K562 (cell line): Measurements from ENCODE around the gene PSMA2. TPM values are rescaled to one million over a fixed set of nuclear protein-coding genes. Genes with fewer than 3 reads are reported as not detected.

ENCODE experiments used
- BRF2 ChIP-seq: IDR thresholded peaks from 3 replicates; pipeline ENCODE4 v1.6.1; 2011; ENCODE audit warnings: borderline replicate concordance, mild to moderate bottlenecking; ENCODE audit not compliant: insufficient read length, insufficient read depth
- CBX3 ChIP-seq, 2 experiments: IDR thresholded peaks; 1 replicate in 1 of 2; 2 replicates in 1 of 2; pipeline ENCODE4 v1.6.1; 2012; ENCODE audit warnings: inconsistent platforms in 2 of 2, low read length in 2 of 2, borderline replicate concordance in 1 of 2, control low read depth in 1 of 2
- KLF16 ChIP-seq: IDR thresholded peaks from 2 replicates; pipeline ENCODE4 v1.6.1; 2016; ENCODE audit warnings: antibody characterized with exemption
- MAFF ChIP-seq: IDR thresholded peaks from 2 replicates; pipeline ENCODE4 v1.6.1; 2012; ENCODE audit warnings: low read length, improper control_type of control experiment
- MBD2 ChIP-seq: sonication (generic); IDR thresholded peaks from 2 replicates; pipeline ENCODE4 v1.6.1; 2016; ENCODE audit warnings: low read depth, borderline replicate concordance
- NFXL1 ChIP-seq: fragments of 450-650 bp; formaldehyde crosslinking; IDR thresholded peaks from 2 replicates; pipeline ENCODE4 v1.4.0; 2021; ENCODE audit warnings: mild to moderate bottlenecking
- NR2C2 ChIP-seq, 2 experiments: fragments of 200-800 bp in 1 of 2; sonication (Bioruptor generic) in 1 of 2; sonication (generic) in 1 of 2; formaldehyde crosslinking in 1 of 2; IDR thresholded peaks; 2 replicates each; pipeline versions ENCODE4 v1.6.1 to v1.8.0; 2016 to 2022; ENCODE audit warnings: mild to moderate bottlenecking in 1 of 2, missing compliant biosample characterization in 1 of 2, missing genetic modification characterization in 1 of 2, missing genetic modification reagents in 1 of 2
- SAP30 ChIP-seq: fragments of 200-600 bp; sonication (generic); IDR thresholded peaks from 2 replicates; pipeline ENCODE4 v1.6.1; 2012; ENCODE audit warnings: borderline replicate concordance, low read depth, mild to moderate bottlenecking, moderate library complexity, low read length, control low read depth, inconsistent platforms; ENCODE audit not compliant: insufficient read depth, poor library complexity, severe bottlenecking
- SNRNP70 ChIP-seq: fragments of 200-400 bp; formaldehyde crosslinking; optimal IDR thresholded peaks from 2 replicates; pipeline ENCODE3; 2017; ENCODE audit warnings: low read depth, low read length
- TCF15 ChIP-seq: fragments of 250-450 bp; sonication (Bioruptor Pico); IDR thresholded peaks from 2 replicates; pipeline ENCODE4 v1.8.0; 2022; ENCODE audit warnings: moderate library complexity, mild to moderate bottlenecking, inconsistent platforms
- TRIM24 ChIP-seq, 2 experiments: fragments of 450-650 bp; IDR thresholded peaks; 2 replicates each; pipeline ENCODE4 v1.6.1; 2016
- TRIM28 ChIP-seq: fragments of 450-650 bp; IDR thresholded peaks from 2 replicates; pipeline ENCODE4 v1.6.1; 2017
- ZFP36 ChIP-seq: fragments of 150-350 bp; IDR thresholded peaks from 2 replicates; pipeline ENCODE4 v1.6.1; 2018; ENCODE audit warnings: low read length, low read depth; ENCODE audit not compliant: partially characterized antibody
- ZNF184 ChIP-seq: sonication (generic); formaldehyde crosslinking; IDR thresholded peaks from 2 replicates; pipeline ENCODE4 v1.5.0; 2020; ENCODE audit warnings: missing genetic modification reagents
- ZNF280A ChIP-seq: fragments of 450-650 bp; IDR thresholded peaks from 2 replicates; pipeline ENCODE4 v1.6.1; 2018; ENCODE audit warnings: mild to moderate bottlenecking, low read depth; ENCODE audit not compliant: partially characterized antibody
- ZNF76 ChIP-seq: fragments of 250-450 bp; sonication (Bioruptor Pico); IDR thresholded peaks from 2 replicates; pipeline ENCODE4 v1.4.0; 2020; ENCODE audit warnings: mild to moderate bottlenecking, moderate library complexity, borderline replicate concordance
- polyA plus RNA-seq, 8 experiments: library from polyadenylated mRNA; depleted of rRNA in 4 of 8; stranded (reverse) in 5 of 8; unstranded in 3 of 8; fragments of >200 nt; fragmentation: Nextera tagmentation in 2 of 8; fragmentation: Illumina TruSeq in 1 of 8; extraction: Ambion mirVana in 2 of 8; extraction: Trizol in 1 of 8; gene quantifications; 2 replicates each; pipeline versions ENCODE4 v1.2.1 to v1.2.3, GENCODE V29; 2011 to 2014; ENCODE audit warnings: inconsistent platforms in 1 of 8, missing spikeins in 1 of 8
- total RNA-seq, 7 experiments: library from RNA; depleted of rRNA in 6 of 7; stranded (reverse); fragments of >200 nt in 6 of 7; fragmentation: Illumina TruSeq in 2 of 7; extraction: Trizol in 2 of 7; gene quantifications; 2 replicates each; pipeline versions ENCODE4 v1.2.1 to v1.2.3, GENCODE V29; 2011 to 2021; ENCODE audit warnings: low replicate concordance in 1 of 7
- TF ChIP-seq, protein P1 (sequence below): fragments of 200-400 bp; formaldehyde crosslinking; IDR thresholded peaks from 2 replicates; pipeline ENCODE4 v1.6.1; 2017; ENCODE audit warnings: mild to moderate bottlenecking, low read depth, low read length, moderate library complexity
- TF ChIP-seq, protein P2 (sequence below): fragments of 450-650 bp; IDR thresholded peaks from 2 replicates; pipeline ENCODE4 v1.6.1; 2016; ENCODE audit warnings: borderline replicate concordance
- TF ChIP-seq, protein P3 (sequence below): fragments of 250-450 bp; sonication (Bioruptor Pico); IDR thresholded peaks from 2 replicates; pipeline ENCODE4 v1.4.0; 2020; ENCODE audit warnings: mild to moderate bottlenecking

PSMA2 gene
- total and polyA plus RNA-seq, 9 of the 15 experiments (the other 6 are each of a cell fraction or from before 2014, with no cell fraction given) = 91.7 to 1,070 (median 213) TPM

- TF ChIP-seq, protein P1, sequence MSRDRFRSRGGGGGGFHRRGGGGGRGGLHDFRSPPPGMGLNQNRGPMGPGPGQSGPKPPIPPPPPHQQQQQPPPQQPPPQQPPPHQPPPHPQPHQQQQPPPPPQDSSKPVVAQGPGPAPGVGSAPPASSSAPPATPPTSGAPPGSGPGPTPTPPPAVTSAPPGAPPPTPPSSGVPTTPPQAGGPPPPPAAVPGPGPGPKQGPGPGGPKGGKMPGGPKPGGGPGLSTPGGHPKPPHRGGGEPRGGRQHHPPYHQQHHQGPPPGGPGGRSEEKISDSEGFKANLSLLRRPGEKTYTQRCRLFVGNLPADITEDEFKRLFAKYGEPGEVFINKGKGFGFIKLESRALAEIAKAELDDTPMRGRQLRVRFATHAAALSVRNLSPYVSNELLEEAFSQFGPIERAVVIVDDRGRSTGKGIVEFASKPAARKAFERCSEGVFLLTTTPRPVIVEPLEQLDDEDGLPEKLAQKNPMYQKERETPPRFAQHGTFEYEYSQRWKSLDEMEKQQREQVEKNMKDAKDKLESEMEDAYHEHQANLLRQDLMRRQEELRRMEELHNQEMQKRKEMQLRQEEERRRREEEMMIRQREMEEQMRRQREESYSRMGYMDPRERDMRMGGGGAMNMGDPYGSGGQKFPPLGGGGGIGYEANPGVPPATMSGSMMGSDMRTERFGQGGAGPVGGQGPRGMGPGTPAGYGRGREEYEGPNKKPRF = no peak
- TF ChIP-seq TRIM28 (peak; percentile 80), TCF15 (CRISPR knock-in tag) (no peak), CBX3 (IDR thresholded peaks at IDR 0.05; ENCODE audit: borderline replicate concordance in 1 of 2, low read length in 2 of 2) (peak in 1 of 2 experiments; percentile 63; a peak in 1 of 3 replicates), SAP30 (no peak), NR2C2 (CRISPR knock-in tag; IDR thresholded peaks at IDR 0.05) (no peak), NR2C2 (tag; IDR thresholded peaks at IDR 0.05) (no peak), ZNF76 (no peak), ZNF280A (peak; percentile 66), ZFP36 (peak; percentile 45), MAFF (no peak), KLF16 (no peak), TRIM24 (IDR thresholded peaks at IDR 0.05) (peak; percentile 23 to 76; a peak in 2 of 4 replicates), ZNF184 (no peak), SNRNP70 (no peak), BRF2 (no peak), MBD2 (no peak), NFXL1 (no peak)
- TF ChIP-seq, protein P2, sequence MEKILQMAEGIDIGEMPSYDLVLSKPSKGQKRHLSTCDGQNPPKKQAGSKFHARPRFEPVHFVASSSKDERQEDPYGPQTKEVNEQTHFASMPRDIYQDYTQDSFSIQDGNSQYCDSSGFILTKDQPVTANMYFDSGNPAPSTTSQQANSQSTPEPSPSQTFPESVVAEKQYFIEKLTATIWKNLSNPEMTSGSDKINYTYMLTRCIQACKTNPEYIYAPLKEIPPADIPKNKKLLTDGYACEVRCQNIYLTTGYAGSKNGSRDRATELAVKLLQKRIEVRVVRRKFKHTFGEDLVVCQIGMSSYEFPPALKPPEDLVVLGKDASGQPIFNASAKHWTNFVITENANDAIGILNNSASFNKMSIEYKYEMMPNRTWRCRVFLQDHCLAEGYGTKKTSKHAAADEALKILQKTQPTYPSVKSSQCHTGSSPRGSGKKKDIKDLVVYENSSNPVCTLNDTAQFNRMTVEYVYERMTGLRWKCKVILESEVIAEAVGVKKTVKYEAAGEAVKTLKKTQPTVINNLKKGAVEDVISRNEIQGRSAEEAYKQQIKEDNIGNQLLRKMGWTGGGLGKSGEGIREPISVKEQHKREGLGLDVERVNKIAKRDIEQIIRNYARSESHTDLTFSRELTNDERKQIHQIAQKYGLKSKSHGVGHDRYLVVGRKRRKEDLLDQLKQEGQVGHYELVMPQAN = no peak
- TF ChIP-seq, protein P3, sequence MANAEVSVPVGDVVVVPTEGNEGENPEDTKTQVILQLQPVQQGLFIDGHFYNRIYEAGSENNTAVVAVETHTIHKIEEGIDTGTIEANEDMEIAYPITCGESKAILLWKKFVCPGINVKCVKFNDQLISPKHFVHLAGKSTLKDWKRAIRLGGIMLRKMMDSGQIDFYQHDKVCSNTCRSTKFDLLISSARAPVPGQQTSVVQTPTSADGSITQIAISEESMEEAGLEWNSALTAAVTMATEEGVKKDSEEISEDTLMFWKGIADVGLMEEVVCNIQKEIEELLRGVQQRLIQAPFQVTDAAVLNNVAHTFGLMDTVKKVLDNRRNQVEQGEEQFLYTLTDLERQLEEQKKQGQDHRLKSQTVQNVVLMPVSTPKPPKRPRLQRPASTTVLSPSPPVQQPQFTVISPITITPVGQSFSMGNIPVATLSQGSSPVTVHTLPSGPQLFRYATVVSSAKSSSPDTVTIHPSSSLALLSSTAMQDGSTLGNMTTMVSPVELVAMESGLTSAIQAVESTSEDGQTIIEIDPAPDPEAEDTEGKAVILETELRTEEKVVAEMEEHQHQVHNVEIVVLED = no peak
Observed at GRCh38 chr7:42959549-42959948, 27.6 kb upstream of the PSMA2 start (continued).
